Stimulated activated CD4-positive, alpha-beta T cell treated with anti-CD3 and anti-CD28 coated beads, Interleukin-12 subunit alpha, Interleukin-12 subunit beta, amount 100 ng/mL, for 24 hours (primary cell): ENCODE results near the gene WWOX.

ENCODE experiments used
- DNase-seq, 2 experiments: peaks; one replicate each; pipeline ENCODE4 v3.0.0-alpha.2; 2020; ENCODE audit warnings: low read depth in 2 of 2

The WWOX gene

GRCh38 chr16:78142788-78143187, 43.3 kb downstream of the WWOX start:
- no peak for DNase-seq

- DNase-seq = no peak
Observed at GRCh38 chr16:78146807-78147206, 47.4 kb downstream of the WWOX start.

GRCh38 chr16:78147911-78148401, 48.5 kb downstream of the WWOX start:
- DNase-seq = no peak

- DNase-seq = no peak
Observed at GRCh38 chr16:78150233-78150632, 50.8 kb downstream of the WWOX start.

- DNase-seq = no peak
Observed at GRCh38 chr16:78154729-78155461, 55.4 kb downstream of the WWOX start.

- no peak for DNase-seq
Observed at GRCh38 chr16:78155791-78156345, 56.4 kb downstream of the WWOX start.

- no peak for DNase-seq
Observed at GRCh38 chr16:78161023-78161729, 61.7 kb downstream of the WWOX start.

GRCh38 chr16:78163772-78164670, 64.6 kb downstream of the WWOX start:
- DNase-seq = no peak

GRCh38 chr16:78170494-78170933, 71.1 kb downstream of the WWOX start:
- DNase-seq = no peak

- DNase-seq = no peak
Observed at GRCh38 chr16:78175287-78175686, 75.8 kb downstream of the WWOX start.

GRCh38 chr16:78176435-78176834, 77.0 kb downstream of the WWOX start:
- no peak for DNase-seq

- no peak for DNase-seq
Observed at GRCh38 chr16:78177218-78177617, 77.8 kb downstream of the WWOX start.

- no peak for DNase-seq
Observed at GRCh38 chr16:78177987-78178386, 78.5 kb downstream of the WWOX start.

- DNase-seq = no peak
Observed at GRCh38 chr16:78179666-78180065, 80.2 kb downstream of the WWOX start.

- no peak for DNase-seq
Observed at GRCh38 chr16:78180349-78180748, 80.9 kb downstream of the WWOX start.

- no peak for DNase-seq
Observed at GRCh38 chr16:78183437-78184237, 84.2 kb downstream of the WWOX start.

GRCh38 chr16:78184238-78185183, 85.1 kb downstream of the WWOX start:
- no peak for DNase-seq

- DNase-seq = no peak
Observed at GRCh38 chr16:78189121-78189520, 89.7 kb downstream of the WWOX start.

GRCh38 chr16:78192734-78193488, 93.5 kb downstream of the WWOX start:
- DNase-seq = no peak
